GM21576 (cell line): ENCODE measurements around the gene OPHN1.
"Not testable (repeated sequence)": the region's sequence is repeated elsewhere in the genome, so short reads cannot be mapped to it uniquely, and the experiment has no call there.

ENCODE experiments used
- ATAC-seq: cut with Tn5 transposase; IDR thresholded peaks from one replicate; pipeline ENCODE4 v1.9.1; 2021; ENCODE audit warnings: mild to moderate bottlenecking, moderate library complexity; ENCODE audit not compliant: unreplicated experiment

OPHN1 gene

DNA sequence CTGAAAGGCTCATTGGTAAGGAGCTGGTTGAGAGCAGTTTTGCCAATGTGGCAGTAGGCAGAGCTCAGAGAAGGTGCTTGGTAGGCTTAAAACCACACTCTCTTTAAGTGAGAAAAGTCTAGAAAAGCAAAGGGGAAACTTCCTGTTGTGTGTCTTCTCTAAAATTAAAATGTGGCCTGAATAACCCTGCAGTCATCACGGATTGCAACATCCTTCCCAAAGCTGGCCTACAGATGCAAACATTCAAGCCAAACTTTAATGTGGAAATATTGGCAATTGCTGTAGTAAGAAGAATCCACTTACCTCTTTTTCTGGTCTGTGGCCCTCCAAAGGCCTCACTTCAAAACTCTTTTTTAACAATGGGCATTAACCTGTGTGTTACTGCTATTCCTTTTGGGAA is 348.5 kb downstream of the OPHN1 start:
- no peak for ATAC-seq

DNA sequence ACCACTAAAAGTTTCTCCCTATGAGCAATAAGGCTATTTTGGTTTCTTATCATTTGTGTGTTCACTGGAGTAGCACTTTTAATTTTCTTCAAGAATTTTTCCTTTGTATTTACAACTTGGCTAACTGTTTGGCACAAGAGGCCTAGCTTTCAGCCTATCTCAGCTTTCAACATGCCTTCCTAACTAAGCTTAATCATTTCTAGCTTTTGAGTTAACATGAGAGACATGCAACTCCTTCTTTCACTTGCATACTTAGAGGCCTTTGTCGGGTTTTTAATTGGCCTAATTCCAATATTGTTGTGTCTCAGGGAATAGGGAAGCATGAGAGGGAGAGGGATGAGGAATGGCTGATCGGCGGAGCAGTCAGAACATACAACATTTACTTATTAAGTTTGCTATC is 349.8 kb downstream of the OPHN1 start:
- no peak for ATAC-seq

DNA sequence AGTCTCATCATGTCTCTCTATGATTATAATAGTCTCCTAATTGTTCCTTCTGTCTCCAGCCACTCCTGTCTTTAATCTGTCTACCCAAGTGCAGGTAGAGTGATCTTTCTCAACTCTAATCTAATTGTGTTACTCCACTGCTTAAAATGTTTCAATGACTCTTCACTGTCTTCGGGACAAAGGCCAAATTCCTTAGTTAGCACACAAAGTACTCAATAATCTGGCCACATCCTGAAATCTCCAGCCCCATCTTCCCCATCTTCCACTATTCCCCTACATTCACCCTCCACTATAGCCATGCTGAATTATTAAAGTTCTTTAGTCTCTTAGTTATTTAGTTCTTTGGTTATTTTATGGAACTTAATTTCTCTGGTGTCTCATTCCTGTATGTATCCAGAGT is 353.3 kb downstream of the OPHN1 start:
- no peak for ATAC-seq

DNA sequence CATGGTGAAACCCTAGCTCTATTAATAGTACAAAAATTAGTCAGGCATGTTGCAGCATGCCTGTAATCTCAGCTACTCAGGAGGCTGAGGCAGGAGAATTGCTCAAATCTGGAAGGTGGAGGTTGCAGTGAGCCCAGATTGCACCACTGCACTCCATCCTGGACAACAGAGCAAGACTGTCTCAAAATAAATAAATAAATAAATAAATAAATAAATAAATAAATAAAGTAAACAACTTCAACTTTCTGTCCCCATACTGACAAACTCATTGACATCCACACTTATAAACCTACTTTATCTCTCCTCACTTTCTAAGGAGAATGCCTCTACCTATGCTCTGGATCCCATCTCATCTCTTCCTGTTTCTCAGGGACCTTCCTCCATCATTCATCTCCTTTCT is 354.5 kb downstream of the OPHN1 start:
- ATAC-seq: not testable (repeated sequence)

DNA sequence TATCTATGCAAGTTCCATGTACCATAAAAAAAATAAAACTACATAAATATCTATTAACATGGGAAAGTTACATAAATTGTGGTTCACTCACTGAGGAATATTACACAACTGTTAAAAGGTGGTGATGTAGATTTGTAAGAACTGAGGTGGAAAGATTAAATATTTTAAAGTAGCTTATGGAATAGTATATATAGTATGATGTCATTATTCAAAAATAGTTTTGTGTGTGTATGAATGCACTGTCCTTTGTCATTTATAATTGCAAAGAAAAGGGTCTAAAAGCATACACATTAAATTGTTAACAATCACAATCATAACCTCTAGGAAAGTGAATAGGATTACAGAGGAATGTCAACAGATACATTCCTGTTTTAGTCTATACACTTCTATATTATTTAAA is 355.9 kb downstream of the OPHN1 start:
- ATAC-seq: no peak

DNA sequence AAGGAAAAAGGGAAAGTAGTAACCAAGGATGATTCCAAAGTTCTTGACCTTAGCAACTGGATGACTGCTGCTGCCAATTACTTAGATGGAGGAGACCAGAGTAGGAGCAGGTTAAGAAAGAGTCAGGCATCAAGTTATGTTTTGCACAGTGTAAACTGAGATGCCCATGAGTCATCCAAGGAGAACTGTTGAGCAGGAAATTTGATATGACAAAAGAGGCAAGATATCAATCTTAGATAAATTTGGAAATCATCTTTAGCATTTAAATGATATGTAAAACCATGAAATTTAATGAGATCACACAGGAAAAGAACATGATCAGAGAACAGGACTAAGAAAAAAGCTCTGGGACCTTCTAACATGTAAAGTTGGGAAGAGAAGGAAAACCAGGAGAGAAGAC is 361.3 kb downstream of the OPHN1 start:
- ATAC-seq: no peak

DNA sequence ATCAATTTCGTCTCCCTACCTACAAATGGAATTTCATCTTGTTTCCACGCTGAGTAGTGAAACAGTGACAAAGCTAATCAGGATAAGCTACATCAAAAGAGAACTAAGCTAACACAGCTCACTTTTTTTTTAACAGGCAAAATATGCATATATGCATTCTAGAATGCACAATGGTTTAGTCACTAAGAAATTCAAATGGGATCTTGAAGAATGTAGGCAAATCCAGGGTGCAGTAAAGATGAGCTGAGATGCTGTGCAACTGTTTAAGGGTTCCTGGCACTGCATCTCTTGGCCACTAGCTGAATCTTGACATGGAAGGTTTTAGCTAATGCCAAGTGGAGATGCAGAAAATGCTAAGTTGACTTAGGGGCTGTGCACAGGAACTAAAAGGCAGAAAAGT is 363.2 kb downstream of the OPHN1 start:
- ATAC-seq: not testable (repeated sequence)

GRCh38 chrX:68061206-68061535 is 372.1 kb downstream of the OPHN1 start:
- ATAC-seq: no peak

- ATAC-seq: no peak
Observed at GRCh38 chrX:68060506-68061205, 372.6 kb downstream of the OPHN1 start.

- ATAC-seq: no peak
Observed at GRCh38 chrX:68059469-68059868, 373.8 kb downstream of the OPHN1 start.

- no peak for ATAC-seq
Observed at GRCh38 chrX:68049466-68049865, 383.8 kb downstream of the OPHN1 start.

DNA sequence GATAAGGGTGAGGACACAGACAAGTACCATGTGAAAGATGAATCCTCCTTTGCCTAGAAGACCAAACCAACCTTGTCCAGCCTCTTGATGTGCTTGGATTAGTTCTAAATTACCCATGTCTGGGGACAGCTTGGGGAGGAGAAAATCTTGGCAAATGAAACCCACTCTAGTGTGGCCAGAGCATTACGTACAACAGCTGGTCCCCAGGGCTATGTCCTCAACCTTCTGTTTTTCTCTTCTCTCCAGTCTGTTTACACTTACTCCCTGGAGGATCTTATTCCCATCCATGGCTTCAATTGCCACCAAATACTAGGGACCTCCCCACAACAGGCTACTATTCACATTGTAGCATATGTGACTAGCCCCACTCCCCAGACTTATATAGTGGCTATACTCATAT is 384.5 kb downstream of the OPHN1 start:
- ATAC-seq: no peak

DNA sequence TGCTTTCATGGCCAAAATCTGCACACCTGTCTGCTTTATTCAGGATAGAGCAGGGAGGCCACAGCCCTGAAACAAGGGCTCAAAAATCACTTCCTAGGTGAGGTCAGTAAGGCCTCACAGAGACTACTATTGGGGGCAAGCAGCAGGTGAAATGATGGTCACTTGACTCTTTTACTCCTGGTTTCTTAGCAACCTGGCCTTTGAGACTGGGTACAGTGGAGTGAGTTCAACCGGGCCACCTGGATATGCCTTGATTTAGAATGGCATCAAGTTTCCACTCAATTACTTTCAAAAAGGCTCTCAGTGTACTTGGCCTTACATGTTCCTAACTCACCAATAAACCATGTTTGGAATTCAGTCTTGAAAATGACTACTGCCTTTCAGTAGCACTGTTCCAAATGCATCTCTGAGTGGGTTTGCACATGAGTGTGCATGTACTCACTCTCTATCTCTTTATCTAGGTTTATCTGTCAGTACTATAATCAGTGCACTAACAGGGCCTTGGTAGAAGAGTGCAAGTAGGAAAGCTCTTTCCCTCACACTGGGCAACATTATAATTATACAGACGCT is 388.2 kb downstream of the OPHN1 start:
- no peak for ATAC-seq

- ATAC-seq: no peak
Observed at GRCh38 chrX:68043713-68044438, 389.4 kb downstream of the OPHN1 start.

DNA sequence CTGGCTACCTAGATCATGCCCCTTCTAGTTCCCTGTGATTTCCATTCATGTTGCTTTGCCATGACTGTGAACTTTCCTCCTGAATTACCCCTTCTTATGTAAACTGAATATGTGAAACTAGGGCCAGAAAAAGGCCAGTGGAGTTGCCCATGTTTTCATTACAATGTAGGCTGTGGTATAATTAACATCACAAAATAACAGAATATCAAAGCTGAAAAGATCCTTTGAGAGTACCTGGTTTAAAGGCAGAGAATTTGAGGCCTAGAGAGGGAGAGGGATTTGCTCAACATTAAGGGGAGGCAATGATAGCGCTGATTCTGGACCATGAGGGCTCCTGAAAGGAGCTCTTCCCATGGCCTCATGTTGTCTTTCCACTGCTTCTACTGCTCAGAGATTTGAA is 392.2 kb downstream of the OPHN1 start:
- no peak for ATAC-seq

DNA sequence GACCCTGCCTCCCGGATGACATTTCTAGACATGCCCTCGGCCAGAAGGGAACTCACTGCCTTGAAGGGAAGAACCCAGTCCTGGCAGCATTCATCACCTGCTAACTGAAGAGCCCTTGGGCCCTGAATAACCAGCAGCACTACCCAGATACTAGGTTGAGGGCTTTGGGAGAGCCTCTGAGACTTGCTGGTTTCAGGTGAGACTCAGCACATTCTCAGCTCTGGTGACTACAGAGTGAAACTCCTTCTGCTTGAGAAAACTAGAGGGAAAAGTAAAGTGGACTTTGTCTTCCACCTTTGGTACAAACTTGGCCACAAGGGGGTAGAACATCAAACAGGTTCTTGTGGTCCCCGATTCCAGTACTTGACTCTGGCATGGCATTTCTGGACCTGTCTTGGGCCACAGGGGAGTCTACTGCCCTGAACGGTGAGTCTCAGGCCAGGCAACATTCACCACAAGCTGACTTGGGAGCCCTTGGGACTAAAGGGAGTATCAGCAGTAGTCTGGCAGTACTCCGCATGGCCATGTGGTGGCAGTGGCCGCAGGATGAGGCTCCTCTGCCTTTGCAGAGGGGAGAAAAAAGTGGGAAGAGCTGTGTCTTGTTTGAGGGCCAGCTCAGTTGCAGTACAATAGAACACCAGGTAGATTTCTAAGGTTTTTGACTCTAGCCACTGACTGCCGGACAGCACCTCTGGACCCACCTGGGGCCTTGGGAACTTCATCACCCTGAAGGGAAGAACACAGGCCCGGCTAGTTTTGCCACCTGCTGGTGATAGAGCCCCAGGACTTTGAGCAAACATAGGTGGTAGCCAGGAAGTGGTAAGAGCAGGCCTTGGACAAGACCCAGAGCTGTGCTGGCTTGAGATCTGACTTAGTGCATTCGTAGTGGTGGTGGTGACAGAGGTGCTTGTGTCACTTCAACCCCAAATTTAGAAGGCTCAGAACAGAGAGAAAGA is 414.8 kb downstream of the OPHN1 start:
- ATAC-seq: no peak

DNA sequence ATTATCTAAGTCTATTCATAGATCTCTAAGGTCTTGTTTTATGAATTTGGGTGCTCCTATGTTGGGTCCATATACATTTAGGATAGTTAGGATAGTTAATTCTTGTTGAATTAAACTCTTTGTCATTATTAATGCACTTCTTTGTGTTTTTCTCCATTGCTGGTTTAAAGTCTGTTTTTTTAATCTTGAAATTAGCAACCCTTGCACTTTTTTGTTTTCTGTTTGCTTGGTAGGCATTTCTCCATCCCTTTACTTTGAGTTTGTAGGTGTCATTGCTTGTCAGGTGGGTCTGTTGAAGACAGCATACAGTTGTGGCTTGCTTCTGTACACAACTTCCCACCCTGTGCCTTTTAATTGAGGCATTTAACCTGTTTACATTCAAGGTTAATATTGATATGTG is 434.8 kb downstream of the OPHN1 start:
- ATAC-seq: no peak
